NCI-H2196 (cell line): ENCODE data around the gene CLHC1.

Experiments
- DNase-seq: peaks from one replicate; lab custom pipeline; 2025; ENCODE audit not compliant: unreplicated experiment; lab: John Stamatoyannopoulos, UW

CLHC1 gene

GRCh38 chr2:55169915-55170314 lies 62.2 kb downstream of the CLHC1 start:
- no peak for DNase-seq

GRCh38 chr2:55169359-55169758 lies 62.7 kb downstream of the CLHC1 start:
- DNase-seq: no peak

GRCh38 chr2:55168221-55169154 lies 63.6 kb downstream of the CLHC1 start:
- peak; percentile 14 for DNase-seq

- DNase-seq: no peak
Observed at GRCh38 chr2:55165626-55166025, 66.5 kb downstream of the CLHC1 start.

GRCh38 chr2:55164534-55165480 lies 67.3 kb downstream of the CLHC1 start:
- no peak for DNase-seq

GRCh38 chr2:55163941-55164390 lies 68.1 kb downstream of the CLHC1 start:
- DNase-seq: peak; percentile 7

GRCh38 chr2:55163274-55163721 lies 68.8 kb downstream of the CLHC1 start:
- no peak for DNase-seq

- DNase-seq: no peak
Observed at GRCh38 chr2:55162284-55163006, 69.6 kb downstream of the CLHC1 start.

GRCh38 chr2:55161295-55162210 lies 70.5 kb downstream of the CLHC1 start:
- DNase-seq: no peak

- DNase-seq: no peak
Observed at GRCh38 chr2:55160422-55160821, 71.7 kb downstream of the CLHC1 start.

- no peak for DNase-seq
Observed at GRCh38 chr2:55159752-55160151, 72.3 kb downstream of the CLHC1 start.

GRCh38 chr2:55159037-55159651 lies 72.9 kb downstream of the CLHC1 start:
- peak; percentile 15 for DNase-seq

GRCh38 chr2:55158111-55158814 lies 73.8 kb downstream of the CLHC1 start:
- no peak for DNase-seq

- no peak for DNase-seq
Observed at GRCh38 chr2:55157474-55157884, 74.6 kb downstream of the CLHC1 start.

- no peak for DNase-seq
Observed at GRCh38 chr2:55156984-55157383, 75.1 kb downstream of the CLHC1 start.

- DNase-seq: no peak
Observed at GRCh38 chr2:55156326-55156725, 75.8 kb downstream of the CLHC1 start.

- no peak for DNase-seq
Observed at GRCh38 chr2:55155764-55156281, 76.3 kb downstream of the CLHC1 start.

GRCh38 chr2:55155206-55155605 lies 76.9 kb downstream of the CLHC1 start:
- DNase-seq: no peak
